HG03095 (cell line): ENCODE results near the gene GET3.
A peak's percentile ranks its signal among the peaks of the same experiment; 100 is the strongest.

Experiments used
- ATAC-seq: cut with Tn5 transposase; IDR thresholded peaks from one replicate; pipeline ENCODE4 v1.9.1; 2021; ENCODE audit warnings: moderate library complexity; ENCODE audit not compliant: unreplicated experiment

Gene GET3

GRCh38 chr19:12750851-12751250, 13.6 kb downstream of the GET3 start:
- ATAC-seq: no peak

- ATAC-seq: no peak
Measured at GRCh38 chr19:12751635-12752034, 14.3 kb downstream of the GET3 start, which contains the start of gene BEST2. TSS of gene BEST2 (plus strand) at chr19:12751791. CDS start at chr19:12752593, 802 bp downstream.

DNA sequence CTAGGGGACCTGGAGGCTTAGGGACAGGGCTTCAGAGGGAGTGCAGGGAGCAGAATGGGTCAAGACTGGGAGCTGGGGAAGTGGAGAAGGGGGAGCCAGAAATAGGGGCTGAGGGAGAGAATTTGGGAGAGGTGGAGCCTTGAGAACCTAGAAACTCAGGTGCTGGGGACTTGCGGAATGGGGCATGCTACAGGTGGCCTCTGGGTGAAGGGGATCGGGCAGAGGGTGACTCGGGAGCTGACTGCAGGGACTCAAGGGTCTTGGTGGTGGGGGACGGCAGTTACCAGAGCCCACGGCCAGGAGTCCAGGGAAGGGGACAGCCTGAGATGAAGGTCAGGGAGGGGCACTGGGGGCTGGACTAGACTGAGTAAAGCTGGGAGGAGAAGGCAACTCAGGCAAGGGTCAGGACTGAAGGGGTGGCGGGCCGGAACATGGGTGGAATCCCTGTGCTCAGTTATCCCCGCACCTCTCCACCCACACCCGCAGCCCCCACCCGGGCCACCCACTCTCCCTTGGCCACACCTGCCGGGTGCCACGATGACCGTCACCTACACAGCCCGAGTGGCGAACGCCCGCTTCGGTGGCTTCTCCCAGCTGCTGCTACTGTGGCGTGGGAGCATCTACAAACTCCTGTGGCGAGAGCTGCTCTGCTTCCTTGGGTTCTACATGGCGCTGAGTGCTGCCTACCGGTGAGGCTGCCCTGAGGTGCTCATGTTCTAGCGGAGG, 14.9 kb downstream of the GET3 start:
- ATAC-seq: no peak

DNA sequence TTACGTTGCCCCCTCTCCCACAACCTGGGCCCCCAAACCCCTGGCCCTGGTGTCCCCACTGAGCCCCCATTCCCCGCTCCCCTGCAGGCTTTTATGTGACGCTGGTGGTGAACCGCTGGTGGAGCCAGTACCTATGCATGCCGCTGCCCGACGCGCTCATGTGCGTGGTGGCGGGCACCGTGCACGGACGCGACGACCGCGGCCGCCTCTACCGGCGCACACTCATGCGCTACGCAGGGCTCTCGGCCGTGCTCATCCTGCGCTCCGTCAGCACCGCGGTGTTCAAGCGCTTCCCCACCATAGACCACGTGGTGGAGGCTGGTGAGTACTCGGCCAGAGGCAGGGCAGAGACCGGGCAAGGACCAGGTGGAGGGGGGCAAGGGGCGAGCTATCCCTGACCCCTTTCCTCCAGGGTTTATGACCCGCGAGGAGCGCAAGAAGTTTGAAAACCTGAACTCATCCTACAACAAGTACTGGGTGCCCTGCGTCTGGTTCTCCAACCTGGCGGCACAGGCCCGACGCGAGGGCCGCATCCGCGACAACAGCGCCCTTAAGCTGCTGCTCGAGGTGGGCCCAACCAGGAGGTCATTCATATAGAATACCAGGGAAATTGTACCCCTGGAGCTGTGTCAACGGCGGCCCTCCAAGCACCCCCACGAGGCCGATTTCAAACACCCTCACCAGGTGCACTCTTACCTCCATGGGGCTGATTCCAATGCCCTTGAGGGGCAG, 17.3 kb downstream of the GET3 start:
- ATAC-seq: no peak

DNA sequence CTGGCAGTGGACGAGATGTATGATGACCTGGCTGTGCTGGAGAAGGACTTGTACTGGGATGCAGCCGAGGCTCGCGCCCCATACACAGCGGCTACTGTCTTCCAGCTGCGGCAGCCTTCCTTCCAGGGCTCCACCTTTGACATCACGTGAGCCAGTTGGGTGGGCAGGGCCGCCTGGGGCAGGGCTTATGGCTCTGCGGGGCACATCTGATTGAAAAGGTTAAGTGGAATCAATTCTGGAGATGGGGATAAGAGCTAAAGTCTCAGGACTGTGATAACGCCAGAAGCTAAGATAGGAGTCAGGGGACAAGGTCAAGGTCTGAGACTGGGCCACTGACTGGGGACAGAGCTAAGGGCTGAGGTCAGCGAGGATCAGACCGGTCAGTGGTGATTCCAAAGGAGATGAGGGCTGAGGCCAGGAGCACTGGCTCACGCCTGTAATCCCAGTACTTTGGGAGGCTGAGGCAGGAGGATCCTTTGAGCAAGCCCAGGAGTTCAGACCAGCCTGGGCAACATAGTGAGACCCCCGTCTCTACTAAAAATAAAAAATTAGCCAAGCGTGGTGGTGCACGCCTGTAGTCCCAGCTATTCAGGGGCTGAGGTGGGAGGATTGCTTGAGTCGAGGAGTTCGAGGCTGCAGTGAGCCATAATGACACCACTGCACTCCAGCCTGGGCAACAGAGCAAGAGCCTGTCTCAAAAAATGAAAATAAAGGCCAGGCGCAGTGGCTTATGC, 19.0 kb downstream of the GET3 start:
- no peak for ATAC-seq

GRCh38 chr19:12757544-12758274, 20.4 kb downstream of the GET3 start:
- no peak for ATAC-seq

DNA sequence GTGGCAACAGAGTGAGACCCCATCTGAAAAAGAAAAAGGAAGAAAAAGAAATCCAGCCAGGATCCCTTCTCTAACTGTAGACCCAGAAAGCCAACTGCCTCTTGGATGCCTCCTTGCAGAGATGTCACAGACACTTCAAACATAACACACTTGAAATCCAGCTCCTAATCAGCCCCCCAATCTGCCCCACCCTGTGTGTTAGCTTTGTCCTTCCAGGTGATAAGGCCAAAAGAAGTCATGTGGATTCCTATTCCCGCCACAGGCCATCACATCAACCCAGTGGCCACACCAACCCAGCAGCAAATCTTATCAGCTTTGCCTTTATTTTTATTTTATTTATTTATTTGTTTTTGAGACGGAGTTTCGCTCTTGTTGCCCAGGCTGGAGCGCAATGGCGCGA, 22.4 kb downstream of the GET3 start:
- ATAC-seq: no peak

DNA sequence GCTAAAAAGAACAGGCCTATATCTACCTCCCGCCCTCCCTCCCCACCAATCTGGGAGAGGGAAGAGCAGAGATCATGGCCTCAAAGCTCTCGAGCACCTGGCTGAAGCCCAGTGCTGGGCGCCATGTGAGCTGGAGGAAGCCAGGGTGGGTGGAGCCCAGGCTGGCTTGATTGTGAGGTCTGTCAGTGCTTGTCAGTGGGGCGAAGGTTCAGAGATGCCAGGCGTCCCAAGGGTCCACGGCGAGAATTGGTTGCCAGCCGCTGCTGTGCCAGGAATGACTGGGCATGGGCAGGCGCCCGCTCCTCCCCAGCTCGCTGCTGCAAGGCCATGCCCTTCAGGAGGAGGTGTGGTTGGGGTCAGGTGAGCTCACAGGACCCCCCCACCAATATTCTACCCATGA, 25.8 kb downstream of the GET3 start:
- ATAC-seq: no peak

DNA sequence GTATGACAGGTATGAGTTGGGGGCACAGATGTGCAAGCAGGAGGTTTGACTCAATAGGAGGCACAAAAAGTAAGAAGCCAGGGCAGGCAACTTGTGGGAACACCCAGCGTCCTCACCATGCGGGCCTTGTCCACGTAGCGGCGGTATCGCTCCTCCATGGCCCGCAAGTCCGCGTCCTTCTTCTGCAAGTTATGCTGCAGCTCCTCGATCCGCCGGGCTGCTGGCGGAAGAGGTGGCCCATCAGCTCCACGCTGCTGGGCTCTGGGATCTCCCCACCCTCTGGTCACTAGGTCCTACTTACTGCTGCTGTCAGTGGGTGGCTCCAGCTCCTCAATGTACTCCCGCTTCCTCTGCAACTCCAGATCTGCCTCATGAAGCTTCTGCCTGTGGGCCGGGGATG, 27.4 kb downstream of the GET3 start:
- ATAC-seq: no peak

DNA sequence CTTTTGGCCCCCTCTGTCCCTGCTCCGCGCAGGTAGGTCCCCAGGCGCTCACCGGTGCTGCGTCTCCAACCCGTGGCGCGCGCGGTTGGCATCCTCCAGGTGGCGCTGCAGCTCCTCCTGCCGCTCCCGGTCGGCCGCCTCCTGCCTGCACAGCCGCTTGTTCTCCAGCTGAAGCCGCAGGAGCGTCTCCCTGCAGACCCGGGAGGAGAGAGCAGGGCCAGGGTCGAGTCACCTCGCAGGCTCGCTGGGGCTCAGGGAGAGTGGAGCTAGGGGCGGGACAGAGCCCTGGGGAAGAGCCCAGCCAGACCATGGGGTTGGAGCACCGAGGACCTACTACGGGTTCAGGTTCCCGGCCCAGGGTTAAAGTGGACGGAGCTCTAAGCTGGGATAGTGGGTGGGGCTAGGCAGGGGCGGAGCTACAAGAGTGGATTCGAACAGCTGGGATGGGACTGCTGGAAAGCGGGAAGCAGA, 28.8 kb downstream of the GET3 start:
- ATAC-seq: peak; percentile 52

- no peak for ATAC-seq
Measured at GRCh38 chr19:12767150-12767549, 29.9 kb downstream of the GET3 start.

DNA sequence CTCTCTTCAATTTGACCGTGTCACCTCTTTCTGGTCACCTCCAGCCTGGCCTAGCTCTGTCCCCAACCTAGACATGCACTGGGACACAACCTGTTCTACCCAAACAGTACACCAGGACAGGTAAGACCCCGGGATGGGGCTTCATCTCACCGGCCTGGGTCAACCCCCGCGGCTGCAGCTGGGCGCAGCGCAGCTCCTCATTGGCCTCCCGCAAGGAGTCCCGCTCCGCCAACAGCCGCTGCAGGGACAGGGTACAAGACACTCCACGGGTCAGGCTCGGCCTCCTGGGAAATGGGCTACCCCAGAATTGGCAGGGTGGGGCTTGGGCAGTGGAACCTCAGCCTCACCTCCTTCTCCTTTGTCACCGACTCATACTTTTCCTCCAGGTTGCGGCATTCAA, 30.4 kb downstream of the GET3 start:
- no peak for ATAC-seq

DNA sequence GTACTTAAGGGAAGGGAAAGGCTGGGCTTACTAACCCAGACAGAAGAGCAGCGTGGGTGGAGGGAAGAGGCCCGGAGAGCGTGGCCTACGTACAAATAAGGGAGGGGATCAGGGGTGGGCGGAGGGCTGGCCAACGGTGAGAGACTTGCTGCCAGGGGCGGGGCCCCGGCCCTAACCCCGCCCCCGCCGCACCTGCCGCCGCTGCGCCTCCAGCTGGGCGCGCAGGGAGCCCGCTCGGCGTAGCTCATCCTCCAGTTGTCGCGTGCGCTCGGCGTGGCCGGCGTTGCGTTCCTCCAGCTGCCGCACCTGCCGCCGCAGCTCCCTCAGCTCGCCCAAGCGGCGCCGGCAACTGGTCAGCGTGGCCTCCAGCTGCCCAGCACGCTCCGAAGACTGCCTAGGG, 32.4 kb downstream of the GET3 start:
- no peak for ATAC-seq

- ATAC-seq: no peak
Measured at GRCh38 chr19:12770922-12771321, 33.6 kb downstream of the GET3 start.

DNA sequence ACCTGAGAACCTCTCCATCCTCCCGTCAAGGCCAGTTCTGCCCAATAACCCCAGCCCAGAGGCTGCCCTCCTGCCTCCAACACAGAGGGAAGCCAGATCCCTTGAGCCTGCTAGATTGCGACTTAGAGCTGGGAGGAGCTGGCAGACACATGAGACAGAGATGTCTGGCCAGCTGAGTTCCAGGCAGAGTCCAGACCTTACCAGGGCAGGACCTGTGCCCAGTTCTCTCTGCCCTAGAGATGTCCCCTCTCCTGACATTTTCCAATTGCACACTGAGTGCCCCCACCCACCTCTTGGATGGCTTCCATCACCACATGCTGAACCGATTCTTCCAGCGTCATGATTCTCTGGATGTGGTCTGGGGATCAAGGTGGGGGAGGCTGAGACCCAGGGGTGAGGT, 35.0 kb downstream of the GET3 start:
- ATAC-seq: no peak

DNA sequence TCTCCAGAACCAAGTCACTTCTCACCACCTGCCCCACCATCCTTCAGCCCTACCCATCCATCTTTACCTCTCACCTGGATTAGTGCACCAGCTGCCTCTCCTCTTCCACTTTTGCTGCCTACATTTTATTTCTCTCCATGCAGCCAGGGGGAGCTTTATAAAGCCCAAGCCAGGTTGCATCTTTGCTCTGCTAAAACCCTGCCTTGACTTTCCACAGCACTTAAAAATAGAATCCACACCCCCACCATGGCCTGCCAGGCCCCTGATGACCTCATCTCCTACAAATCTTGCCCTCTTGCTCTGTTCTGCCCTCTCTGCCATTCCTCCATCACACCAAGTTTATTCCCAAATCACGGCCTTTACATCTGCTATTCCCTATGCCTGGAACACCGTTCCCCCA, 36.3 kb downstream of the GET3 start:
- ATAC-seq: no peak

GRCh38 chr19:12774588-12775555, 37.6 kb downstream of the GET3 start, which contains the start of gene HOOK2:
TSS of gene HOOK2 (minus strand) at chr19:12775552. CDS start at chr19:12775449, 103 bp downstream.
- ATAC-seq: no peak

GRCh38 chr19:12777217-12778016, 40.1 kb downstream of the GET3 start:
- no peak for ATAC-seq
